Measurements from ENCODE around the gene DNPH1. TPM values are rescaled to one million over a fixed set of nuclear protein-coding genes. Genes with fewer than 3 reads are reported as not detected.

DNPH1 gene
- total and polyA plus RNA-seq, 9 of the 15 experiments (the other 6 are each of a cell fraction or from before 2014, with no cell fraction given): 7.3 to 300 (median 68.7) TPM

DNA sequence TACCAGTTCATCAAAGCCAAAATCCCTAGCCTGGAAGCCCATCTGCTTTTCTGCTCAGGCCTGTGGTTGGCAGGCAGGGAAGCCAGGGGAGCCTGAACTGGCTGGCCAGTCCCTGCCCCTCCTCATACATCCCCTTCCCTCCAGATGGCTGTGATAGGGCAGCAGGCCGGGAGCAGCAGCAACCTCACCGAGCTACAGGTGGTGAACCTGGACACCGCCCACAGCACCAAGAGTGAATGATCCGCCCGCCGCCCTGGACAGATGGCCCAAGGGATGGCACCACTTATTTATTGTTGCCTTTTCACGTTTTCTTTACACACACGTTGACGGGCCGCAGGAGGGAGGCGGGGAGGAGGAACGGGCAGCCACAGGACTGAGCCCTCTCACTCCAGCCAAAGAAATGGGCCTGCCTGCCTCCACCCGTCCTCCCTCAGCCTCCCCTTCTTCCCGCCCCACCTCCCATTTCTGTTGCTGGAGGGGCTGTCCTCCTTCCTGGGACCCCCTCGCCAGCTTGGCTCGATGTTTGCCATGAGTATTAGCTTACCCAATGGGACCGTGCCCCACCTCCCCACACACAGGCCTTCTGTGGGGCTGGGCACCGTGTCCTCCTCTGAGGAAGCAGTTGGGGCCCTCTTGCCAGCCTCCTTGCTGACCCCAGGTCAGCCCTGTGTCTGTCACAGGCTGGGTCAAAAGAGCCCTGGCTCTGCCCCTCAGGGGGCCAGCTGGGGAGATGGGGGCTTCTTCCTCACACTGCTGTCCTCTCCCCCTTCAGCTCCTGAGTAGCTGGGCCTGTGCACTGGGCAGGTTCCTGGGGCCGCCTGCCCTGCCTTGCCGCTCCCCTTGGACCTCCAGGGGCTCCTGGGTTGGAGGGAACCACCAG lies 50.1 kb downstream of the DNPH1 start:
- DNase-seq (ENCODE audit: extremely low read depth in 1 of 4, low spot score in 3 of 4) (peak in 2 of 4 experiments; percentile 33 to 37), FAIRE-seq (no peak), ATAC-seq (no peak)
- intact Hi-C loops (cut with micrococcal nuclease): no loop called here
- H3K4me2 ChIP-seq (ENCODE audit: insufficient read depth, low read length): no peak overlapping the region
- H3K27me3 ChIP-seq (ENCODE audit: control insufficient read depth in 2 of 2, insufficient read depth in 2 of 2, low read length in 2 of 2): no peaks in the 10 kb centered on the region
- peaks cover 3% of the 10 kb centered on the region for H3K9me1 ChIP-seq (ENCODE audit: control insufficient read depth, insufficient read depth, low read length)
- peaks cover 43 to 59% of the 10 kb centered on the region in 2 experiments for H3K4me1 ChIP-seq (replicated peaks in 1 of 2; ENCODE audit: control insufficient read depth in 2 of 2, insufficient read depth in 2 of 2, low read length in 2 of 2)
- peaks cover 35% of the 10 kb centered on the region for H3K79me2 ChIP-seq (ENCODE audit: control insufficient read depth, insufficient read depth, low read length)
- peak overlapping the region in 1 of 2 experiments; percentile 80; a peak in 2 of 4 replicates for H3K9ac ChIP-seq (ENCODE audit: insufficient read depth in 1 of 2, low read depth in 2 of 2, low read length in 2 of 2)
- no peak overlapping the region for H2AFZ ChIP-seq (ENCODE audit: low read depth, low read length)
- H3K36me3 ChIP-seq (ENCODE audit: control insufficient read depth, insufficient read depth, low read length): peaks cover 59% of the 10 kb centered on the region
- peaks cover 12% of the 10 kb centered on the region for H4K20me1 ChIP-seq (replicated peaks; ENCODE audit: control insufficient read depth, insufficient read depth, low read length)
- CTCF ChIA-PET (ENCODE audit: low intra/inter-chr PET ratio): no interaction called here
- 89% methylated on average over 18 of the region's 20 CpGs for WGBS (ENCODE audit: insufficient coverage, low coverage, missing lambda C conversion rate)
- no peaks in the 10 kb centered on the region for H3K9me3 ChIP-seq (replicated peaks; ENCODE audit: control insufficient read depth, insufficient read depth, low read depth, low read length)
- POLR2A ChIA-PET: interaction anchor here (1.0 to 4.0 kb wide), 4 partner anchors 7 to 36 kb away, joined by 3 to 40 read pairs (median 4); partner anchors contain the start of gene SRF
- in situ Hi-C loops (cut with MboI): no loop called here
- no peak overlapping the region for H3K4me3 ChIP-seq
- TF ChIP-seq, protein P1, sequence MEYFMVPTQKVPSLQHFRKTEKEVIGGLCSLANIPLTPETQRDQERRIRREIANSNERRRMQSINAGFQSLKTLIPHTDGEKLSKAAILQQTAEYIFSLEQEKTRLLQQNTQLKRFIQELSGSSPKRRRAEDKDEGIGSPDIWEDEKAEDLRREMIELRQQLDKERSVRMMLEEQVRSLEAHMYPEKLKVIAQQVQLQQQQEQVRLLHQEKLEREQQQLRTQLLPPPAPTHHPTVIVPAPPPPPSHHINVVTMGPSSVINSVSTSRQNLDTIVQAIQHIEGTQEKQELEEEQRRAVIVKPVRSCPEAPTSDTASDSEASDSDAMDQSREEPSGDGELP (CRISPR knock-in tag; IDR thresholded peaks at IDR 0.05; ENCODE audit: borderline replicate concordance): peak; percentile 31; the same call in 1 of the 2 replicates
- TF ChIP-seq EP400 (IDR thresholded peaks at IDR 0.05) (no peak), SRF (CRISPR knock-in tag; IDR thresholded peaks at IDR 0.05) (peak; percentile 10 to 26; a peak in 2 of 4 replicates), EWSR1 (IDR thresholded peaks at IDR 0.05; ENCODE audit: borderline replicate concordance, low read depth, partially characterized antibody) (no peak), POLR2G (IDR thresholded peaks at IDR 0.05; ENCODE audit: low read depth, low read length) (0 out of 2 replicates have a peak, but pooled peaks have one; percentile 39), RBFOX2 (IDR thresholded peaks at IDR 0.05; ENCODE audit: low read depth, low read length) (peak; percentile 56)
- no peak overlapping the region for H3K27ac ChIP-seq (ENCODE audit: extremely low read depth, low read depth, low read length)
- BruUV-seq (replicated peaks): no TSS peak
